ENCODE measurements around the gene ATP8B1.

GRCh38 chr18:57826252-57826651 is 23.1 kb upstream of the ATP8B1 start:
- TF ChIP-seq CTCF (IDR thresholded peaks at IDR 0.05) (no peak), POLR2AphosphoS5 (IDR thresholded peaks at IDR 0.05) (no peak), POLR2A (IDR thresholded peaks at IDR 0.05) (no peak)

Measured in prostate gland (tissue), 2 donors.